WTC11 (cell line): ENCODE results near the gene EEF1A1. TPM values are rescaled to one million over a fixed set of nuclear protein-coding genes. Genes with fewer than 3 reads are reported as not detected.

Experiments
- CREM ChIP-seq: sonication (generic); formaldehyde crosslinking; IDR thresholded peaks from 2 replicates; pipeline ENCODE4 v1.8.1; 2022; ENCODE audit warnings: mild to moderate bottlenecking, missing genetic modification reagents, moderate library complexity
- ETV6 ChIP-seq: sonication (generic); formaldehyde crosslinking; IDR thresholded peaks from 2 replicates; pipeline ENCODE4 v1.8.1; 2022; ENCODE audit warnings: mild to moderate bottlenecking, missing genetic modification reagents
- FOXJ3 ChIP-seq: sonication (generic); formaldehyde crosslinking; IDR thresholded peaks from 2 replicates; pipeline ENCODE4 v1.9.0; 2021; ENCODE audit warnings: missing genetic modification reagents, mild to moderate bottlenecking, borderline replicate concordance
- KAT7 ChIP-seq: sonication (generic); formaldehyde crosslinking; IDR thresholded peaks from 2 replicates; pipeline ENCODE4 v1.8.1; 2023; ENCODE audit warnings: missing genetic modification reagents, mild to moderate bottlenecking, borderline replicate concordance
- NFATC4 ChIP-seq: fragments of 250-450 bp; sonication (Bioruptor Pico); IDR thresholded peaks from 2 replicates; pipeline ENCODE4 v1.9.0; 2021; ENCODE audit warnings: mild to moderate bottlenecking
- NR1H2 ChIP-seq: sonication (generic); formaldehyde crosslinking; IDR thresholded peaks from 2 replicates; pipeline ENCODE4 v1.9.0; 2021; ENCODE audit warnings: mild to moderate bottlenecking, moderate library complexity, missing genetic modification reagents
- PRRX2 ChIP-seq: fragments of 250-450 bp; sonication (Bioruptor Pico); IDR thresholded peaks from 2 replicates; pipeline ENCODE4 v1.8.0; 2021; ENCODE audit warnings: mild to moderate bottlenecking
- SMAD3 ChIP-seq: sonication (generic); formaldehyde crosslinking; IDR thresholded peaks from 2 replicates; pipeline ENCODE4 v1.8.0; 2022; ENCODE audit warnings: missing genetic modification reagents, mild to moderate bottlenecking, borderline replicate concordance
- TCF7 ChIP-seq: sonication (generic); formaldehyde crosslinking; IDR thresholded peaks from 2 replicates; pipeline ENCODE4 v1.8.0; 2022; ENCODE audit warnings: mild to moderate bottlenecking, low read depth, missing genetic modification reagents, moderate library complexity
- TEAD1 ChIP-seq: sonication (generic); formaldehyde crosslinking; IDR thresholded peaks from 2 replicates; pipeline ENCODE4 v1.8.0; 2022; ENCODE audit warnings: mild to moderate bottlenecking, missing genetic modification reagents
- TEAD4 ChIP-seq: sonication (generic); formaldehyde crosslinking; IDR thresholded peaks from 2 replicates; pipeline ENCODE4 v1.8.0; 2022; ENCODE audit warnings: mild to moderate bottlenecking, missing genetic modification reagents
- ZBTB21 ChIP-seq: sonication (generic); formaldehyde crosslinking; IDR thresholded peaks from 2 replicates; pipeline ENCODE4 v1.8.1; 2023; ENCODE audit warnings: mild to moderate bottlenecking, missing genetic modification reagents, borderline replicate concordance
- ZNF263 ChIP-seq: sonication (generic); formaldehyde crosslinking; IDR thresholded peaks from 2 replicates; pipeline ENCODE4 v1.8.1; 2022; ENCODE audit warnings: low read depth, mild to moderate bottlenecking, moderate library complexity, missing genetic modification reagents
- ZNF317 ChIP-seq: sonication (generic); formaldehyde crosslinking; IDR thresholded peaks from 2 replicates; pipeline ENCODE4 v1.8.1; 2023; ENCODE audit warnings: low read depth, mild to moderate bottlenecking, moderate library complexity, missing genetic modification reagents, borderline replicate concordance
- ZNF396 ChIP-seq: fragments of 250-450 bp; sonication (Bioruptor Pico); IDR thresholded peaks from 2 replicates; pipeline ENCODE4 v1.8.0; 2021; ENCODE audit warnings: mild to moderate bottlenecking, moderate library complexity, borderline replicate concordance
- ZNF416 ChIP-seq: fragments of 250-450 bp; sonication (Bioruptor Pico); IDR thresholded peaks from 2 replicates; pipeline ENCODE4 v1.9.0; 2021; ENCODE audit warnings: mild to moderate bottlenecking, inconsistent platforms
- ZNF425 ChIP-seq: fragments of 250-450 bp; sonication (Bioruptor Pico); conservative IDR thresholded peaks from 2 replicates; pipeline ENCODE4 v1.9.0; 2021; ENCODE audit warnings: mild to moderate bottlenecking
- total RNA-seq: library from RNA; stranded (reverse); gene quantifications from 3 replicates; pipeline ENCODE4 v1.2.3, GENCODE V29; 2021
- TF ChIP-seq, protein P1 (sequence below): sonication (generic); formaldehyde crosslinking; IDR thresholded peaks from 2 replicates; pipeline ENCODE4 v1.8.1; 2023; ENCODE audit warnings: mild to moderate bottlenecking, moderate library complexity, missing genetic modification reagents
- TF ChIP-seq, protein P2 (sequence below): sonication (generic); formaldehyde crosslinking; IDR thresholded peaks from 2 replicates; pipeline ENCODE4 v1.8.1; 2022; ENCODE audit warnings: mild to moderate bottlenecking, missing genetic modification reagents, moderate library complexity, borderline replicate concordance
- TF ChIP-seq, protein P3 (sequence below): sonication (generic); formaldehyde crosslinking; IDR thresholded peaks from 2 replicates; pipeline ENCODE4 v1.8.0; 2022; ENCODE audit warnings: mild to moderate bottlenecking, missing genetic modification reagents
- TF ChIP-seq, protein P4 (sequence below): sonication (generic); formaldehyde crosslinking; IDR thresholded peaks from 2 replicates; pipeline ENCODE4 v1.8.0; 2022; ENCODE audit warnings: missing genetic modification reagents
- TF ChIP-seq, protein P5 (sequence below): fragments of 250-450 bp; sonication (Bioruptor Pico); IDR thresholded peaks from 2 replicates; pipeline ENCODE4 v2.1.2; 2022; ENCODE audit warnings: mild to moderate bottlenecking, moderate library complexity
- TF ChIP-seq, protein P6 (sequence below): sonication (generic); formaldehyde crosslinking; IDR thresholded peaks from 2 replicates; pipeline ENCODE4 v1.8.1; 2022; ENCODE audit warnings: missing genetic modification reagents, borderline replicate concordance
- TF ChIP-seq, protein P7 (sequence below): sonication (generic); formaldehyde crosslinking; IDR thresholded peaks from 2 replicates; pipeline ENCODE4 v1.8.1; 2022; ENCODE audit warnings: low read depth, missing genetic modification reagents, borderline replicate concordance

EEF1A1 gene
- total RNA-seq, 1 experiment from 2014 or later, result 11,564 TPM

GRCh38 chr6:73519926-73520687 is 725 bp downstream of the EEF1A1 start (continued):
- TF ChIP-seq, protein P1, sequence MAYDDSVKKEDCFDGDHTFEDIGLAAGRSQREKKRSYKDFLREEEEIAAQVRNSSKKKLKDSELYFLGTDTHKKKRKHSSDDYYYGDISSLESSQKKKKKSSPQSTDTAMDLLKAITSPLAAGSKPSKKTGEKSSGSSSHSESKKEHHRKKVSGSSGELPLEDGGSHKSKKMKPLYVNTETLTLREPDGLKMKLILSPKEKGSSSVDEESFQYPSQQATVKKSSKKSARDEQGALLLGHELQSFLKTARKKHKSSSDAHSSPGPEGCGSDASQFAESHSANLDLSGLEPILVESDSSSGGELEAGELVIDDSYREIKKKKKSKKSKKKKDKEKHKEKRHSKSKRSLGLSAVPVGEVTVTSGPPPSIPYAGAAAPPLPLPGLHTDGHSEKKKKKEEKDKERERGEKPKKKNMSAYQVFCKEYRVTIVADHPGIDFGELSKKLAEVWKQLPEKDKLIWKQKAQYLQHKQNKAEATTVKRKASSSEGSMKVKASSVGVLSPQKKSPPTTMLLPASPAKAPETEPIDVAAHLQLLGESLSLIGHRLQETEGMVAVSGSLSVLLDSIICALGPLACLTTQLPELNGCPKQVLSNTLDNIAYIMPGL, result no peak
- peak; percentile 55 for TF ChIP-seq SMAD3
- TF ChIP-seq ZBTB21 (CRISPR knock-in tag), result no peak
- TF ChIP-seq ZNF416, result peak; percentile 97
- TF ChIP-seq ZNF317 (CRISPR knock-in tag), result peak; percentile 22; the same call in 1 of the 2 replicates
- TF ChIP-seq KAT7 (CRISPR knock-in tag), result peak; percentile 98
- TF ChIP-seq, protein P2, sequence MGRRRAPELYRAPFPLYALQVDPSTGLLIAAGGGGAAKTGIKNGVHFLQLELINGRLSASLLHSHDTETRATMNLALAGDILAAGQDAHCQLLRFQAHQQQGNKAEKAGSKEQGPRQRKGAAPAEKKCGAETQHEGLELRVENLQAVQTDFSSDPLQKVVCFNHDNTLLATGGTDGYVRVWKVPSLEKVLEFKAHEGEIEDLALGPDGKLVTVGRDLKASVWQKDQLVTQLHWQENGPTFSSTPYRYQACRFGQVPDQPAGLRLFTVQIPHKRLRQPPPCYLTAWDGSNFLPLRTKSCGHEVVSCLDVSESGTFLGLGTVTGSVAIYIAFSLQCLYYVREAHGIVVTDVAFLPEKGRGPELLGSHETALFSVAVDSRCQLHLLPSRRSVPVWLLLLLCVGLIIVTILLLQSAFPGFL (CRISPR knock-in tag), result no peak
- TF ChIP-seq, protein P3, sequence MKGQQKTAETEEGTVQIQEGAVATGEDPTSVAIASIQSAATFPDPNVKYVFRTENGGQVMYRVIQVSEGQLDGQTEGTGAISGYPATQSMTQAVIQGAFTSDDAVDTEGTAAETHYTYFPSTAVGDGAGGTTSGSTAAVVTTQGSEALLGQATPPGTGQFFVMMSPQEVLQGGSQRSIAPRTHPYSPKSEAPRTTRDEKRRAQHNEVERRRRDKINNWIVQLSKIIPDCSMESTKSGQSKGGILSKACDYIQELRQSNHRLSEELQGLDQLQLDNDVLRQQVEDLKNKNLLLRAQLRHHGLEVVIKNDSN, result no peak
- no peak for TF ChIP-seq TEAD4 (CRISPR knock-in tag)
- TF ChIP-seq, protein P4, sequence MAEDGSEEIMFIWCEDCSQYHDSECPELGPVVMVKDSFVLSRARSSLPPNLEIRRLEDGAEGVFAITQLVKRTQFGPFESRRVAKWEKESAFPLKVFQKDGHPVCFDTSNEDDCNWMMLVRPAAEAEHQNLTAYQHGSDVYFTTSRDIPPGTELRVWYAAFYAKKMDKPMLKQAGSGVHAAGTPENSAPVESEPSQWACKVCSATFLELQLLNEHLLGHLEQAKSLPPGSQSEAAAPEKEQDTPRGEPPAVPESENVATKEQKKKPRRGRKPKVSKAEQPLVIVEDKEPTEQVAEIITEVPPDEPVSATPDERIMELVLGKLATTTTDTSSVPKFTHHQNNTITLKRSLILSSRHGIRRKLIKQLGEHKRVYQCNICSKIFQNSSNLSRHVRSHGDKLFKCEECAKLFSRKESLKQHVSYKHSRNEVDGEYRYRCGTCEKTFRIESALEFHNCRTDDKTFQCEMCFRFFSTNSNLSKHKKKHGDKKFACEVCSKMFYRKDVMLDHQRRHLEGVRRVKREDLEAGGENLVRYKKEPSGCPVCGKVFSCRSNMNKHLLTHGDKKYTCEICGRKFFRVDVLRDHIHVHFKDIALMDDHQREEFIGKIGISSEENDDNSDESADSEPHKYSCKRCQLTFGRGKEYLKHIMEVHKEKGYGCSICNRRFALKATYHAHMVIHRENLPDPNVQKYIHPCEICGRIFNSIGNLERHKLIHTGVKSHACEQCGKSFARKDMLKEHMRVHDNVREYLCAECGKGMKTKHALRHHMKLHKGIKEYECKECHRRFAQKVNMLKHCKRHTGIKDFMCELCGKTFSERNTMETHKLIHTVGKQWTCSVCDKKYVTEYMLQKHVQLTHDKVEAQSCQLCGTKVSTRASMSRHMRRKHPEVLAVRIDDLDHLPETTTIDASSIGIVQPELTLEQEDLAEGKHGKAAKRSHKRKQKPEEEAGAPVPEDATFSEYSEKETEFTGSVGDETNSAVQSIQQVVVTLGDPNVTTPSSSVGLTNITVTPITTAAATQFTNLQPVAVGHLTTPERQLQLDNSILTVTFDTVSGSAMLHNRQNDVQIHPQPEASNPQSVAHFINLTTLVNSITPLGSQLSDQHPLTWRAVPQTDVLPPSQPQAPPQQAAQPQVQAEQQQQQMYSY, result no peak
- TF ChIP-seq, protein P5, sequence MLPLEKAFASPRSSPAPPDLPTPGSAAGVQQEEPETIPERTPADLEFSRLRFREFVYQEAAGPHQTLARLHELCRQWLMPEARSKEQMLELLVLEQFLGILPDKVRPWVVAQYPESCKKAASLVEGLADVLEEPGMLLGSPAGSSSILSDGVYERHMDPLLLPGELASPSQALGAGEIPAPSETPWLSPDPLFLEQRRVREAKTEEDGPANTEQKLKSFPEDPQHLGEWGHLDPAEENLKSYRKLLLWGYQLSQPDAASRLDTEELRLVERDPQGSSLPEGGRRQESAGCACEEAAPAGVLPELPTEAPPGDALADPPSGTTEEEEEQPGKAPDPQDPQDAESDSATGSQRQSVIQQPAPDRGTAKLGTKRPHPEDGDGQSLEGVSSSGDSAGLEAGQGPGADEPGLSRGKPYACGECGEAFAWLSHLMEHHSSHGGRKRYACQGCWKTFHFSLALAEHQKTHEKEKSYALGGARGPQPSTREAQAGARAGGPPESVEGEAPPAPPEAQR, result no peak
- TF ChIP-seq ZNF396 (CRISPR knock-in tag), result no peak
- TF ChIP-seq NFATC4 (CRISPR knock-in tag), result peak; percentile 94
- TF ChIP-seq TCF7, result no peak; the same call in 1 of the 2 replicates
- TF ChIP-seq CREM (CRISPR knock-in tag), result no peak
- TF ChIP-seq TEAD1 (CRISPR knock-in tag), result no peak
- TF ChIP-seq NR1H2 (CRISPR knock-in tag), result no peak
- TF ChIP-seq ZNF263 (CRISPR knock-in tag), result peak; percentile 87; the same call in 1 of the 2 replicates
- TF ChIP-seq, protein P6, sequence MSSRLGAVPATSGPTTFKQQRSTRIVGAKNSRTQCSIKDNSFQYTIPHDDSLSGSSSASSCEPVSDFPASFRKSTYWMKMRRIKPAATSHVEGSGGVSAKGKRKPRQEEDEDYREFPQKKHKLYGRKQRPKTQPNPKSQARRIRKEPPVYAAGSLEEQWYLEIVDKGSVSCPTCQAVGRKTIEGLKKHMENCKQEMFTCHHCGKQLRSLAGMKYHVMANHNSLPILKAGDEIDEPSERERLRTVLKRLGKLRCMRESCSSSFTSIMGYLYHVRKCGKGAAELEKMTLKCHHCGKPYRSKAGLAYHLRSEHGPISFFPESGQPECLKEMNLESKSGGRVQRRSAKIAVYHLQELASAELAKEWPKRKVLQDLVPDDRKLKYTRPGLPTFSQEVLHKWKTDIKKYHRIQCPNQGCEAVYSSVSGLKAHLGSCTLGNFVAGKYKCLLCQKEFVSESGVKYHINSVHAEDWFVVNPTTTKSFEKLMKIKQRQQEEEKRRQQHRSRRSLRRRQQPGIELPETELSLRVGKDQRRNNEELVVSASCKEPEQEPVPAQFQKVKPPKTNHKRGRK (CRISPR knock-in tag), result no peak
- no peak; the same call in 1 of the 2 replicates for TF ChIP-seq ETV6
- peak; percentile 64 for TF ChIP-seq ZNF425 (CRISPR knock-in tag)
- TF ChIP-seq, protein P7, sequence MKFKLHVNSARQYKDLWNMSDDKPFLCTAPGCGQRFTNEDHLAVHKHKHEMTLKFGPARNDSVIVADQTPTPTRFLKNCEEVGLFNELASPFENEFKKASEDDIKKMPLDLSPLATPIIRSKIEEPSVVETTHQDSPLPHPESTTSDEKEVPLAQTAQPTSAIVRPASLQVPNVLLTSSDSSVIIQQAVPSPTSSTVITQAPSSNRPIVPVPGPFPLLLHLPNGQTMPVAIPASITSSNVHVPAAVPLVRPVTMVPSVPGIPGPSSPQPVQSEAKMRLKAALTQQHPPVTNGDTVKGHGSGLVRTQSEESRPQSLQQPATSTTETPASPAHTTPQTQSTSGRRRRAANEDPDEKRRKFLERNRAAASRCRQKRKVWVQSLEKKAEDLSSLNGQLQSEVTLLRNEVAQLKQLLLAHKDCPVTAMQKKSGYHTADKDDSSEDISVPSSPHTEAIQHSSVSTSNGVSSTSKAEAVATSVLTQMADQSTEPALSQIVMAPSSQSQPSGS, result no peak
- peak; percentile 86 for TF ChIP-seq PRRX2 (CRISPR knock-in tag)
- no peak for TF ChIP-seq FOXJ3 (CRISPR knock-in tag)
